Thyroid gland (tissue), 4 donors: ENCODE data around the gene LIN52.

Source experiments
- POLR2A ChIP-seq, 2 donors: fragments of 450-650 bp; IDR thresholded peaks; one replicate each; pipeline ENCODE4 v1.6.1; 2017; ENCODE audit warnings: antibody characterized with exemption in 2 of 2, mild to moderate bottlenecking in 2 of 2, moderate library complexity in 1 of 2
- TF ChIP-seq, protein P1 (sequence below), 6 experiments: fragments of 200-600 bp in 3 of 6; fragments of 450-650 bp in 3 of 6; sonication (generic) in 3 of 6; IDR thresholded peaks; one replicate each; pipeline ENCODE4 v1.5.1; 2016 to 2019; ENCODE audit warnings: antibody characterized with exemption in 6 of 6, mild to moderate bottlenecking in 2 of 6, inconsistent platforms in 1 of 6, moderate library complexity in 1 of 6

DNA sequence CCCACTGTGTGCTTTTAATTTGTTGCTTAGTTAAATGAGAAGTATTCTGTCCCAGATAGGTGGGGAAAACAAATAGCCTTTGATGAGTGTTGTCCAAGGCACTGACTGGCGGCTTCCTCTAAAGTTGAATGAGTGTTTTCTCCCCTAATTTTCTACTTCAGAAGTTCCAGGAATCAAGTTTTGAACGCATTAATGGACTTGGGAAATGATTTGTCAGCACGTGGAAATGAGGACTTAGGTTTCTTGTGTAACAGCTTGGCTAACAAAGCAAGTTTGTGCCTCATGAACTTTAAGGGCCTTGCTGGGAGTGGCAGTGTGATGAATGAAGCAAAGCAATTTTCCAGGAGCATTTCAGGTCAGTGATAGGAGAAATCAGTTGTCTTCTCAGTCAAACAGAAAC, 56.9 kb downstream of the LIN52 start:
- no peak for TF ChIP-seq POLR2A (IDR thresholded peaks at IDR 0.05)
- TF ChIP-seq, protein P1, sequence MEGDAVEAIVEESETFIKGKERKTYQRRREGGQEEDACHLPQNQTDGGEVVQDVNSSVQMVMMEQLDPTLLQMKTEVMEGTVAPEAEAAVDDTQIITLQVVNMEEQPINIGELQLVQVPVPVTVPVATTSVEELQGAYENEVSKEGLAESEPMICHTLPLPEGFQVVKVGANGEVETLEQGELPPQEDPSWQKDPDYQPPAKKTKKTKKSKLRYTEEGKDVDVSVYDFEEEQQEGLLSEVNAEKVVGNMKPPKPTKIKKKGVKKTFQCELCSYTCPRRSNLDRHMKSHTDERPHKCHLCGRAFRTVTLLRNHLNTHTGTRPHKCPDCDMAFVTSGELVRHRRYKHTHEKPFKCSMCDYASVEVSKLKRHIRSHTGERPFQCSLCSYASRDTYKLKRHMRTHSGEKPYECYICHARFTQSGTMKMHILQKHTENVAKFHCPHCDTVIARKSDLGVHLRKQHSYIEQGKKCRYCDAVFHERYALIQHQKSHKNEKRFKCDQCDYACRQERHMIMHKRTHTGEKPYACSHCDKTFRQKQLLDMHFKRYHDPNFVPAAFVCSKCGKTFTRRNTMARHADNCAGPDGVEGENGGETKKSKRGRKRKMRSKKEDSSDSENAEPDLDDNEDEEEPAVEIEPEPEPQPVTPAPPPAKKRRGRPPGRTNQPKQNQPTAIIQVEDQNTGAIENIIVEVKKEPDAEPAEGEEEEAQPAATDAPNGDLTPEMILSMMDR (IDR thresholded peaks at IDR 0.05), result no peak
